Vagina (tissue), 2 donors: Measurements from ENCODE around the gene HYAL2.
A peak's percentile ranks its signal among the peaks of the same experiment; 100 is the strongest.

Experiments used
- POLR2A ChIP-seq, 2 donors: fragments of 450-650 bp; IDR thresholded peaks; one replicate each; pipeline ENCODE4 v1.6.1; 2017; ENCODE audit warnings: antibody characterized with exemption in 2 of 2, mild to moderate bottlenecking in 2 of 2, moderate library complexity in 2 of 2
- TF ChIP-seq, protein P1 (sequence below), 3 experiments: fragments of 450-650 bp in 2 of 3; fragments of 200-600 bp in 1 of 3; sonication (generic) in 1 of 3; IDR thresholded peaks; one replicate each; pipeline ENCODE4 v1.5.1; 2017 to 2019; ENCODE audit warnings: antibody characterized with exemption in 3 of 3, mild to moderate bottlenecking in 2 of 3, moderate library complexity in 2 of 3

GRCh38 chr3:50321336-50322114, 1.0 kb downstream of the HYAL2 start:
- TF ChIP-seq, protein P1, sequence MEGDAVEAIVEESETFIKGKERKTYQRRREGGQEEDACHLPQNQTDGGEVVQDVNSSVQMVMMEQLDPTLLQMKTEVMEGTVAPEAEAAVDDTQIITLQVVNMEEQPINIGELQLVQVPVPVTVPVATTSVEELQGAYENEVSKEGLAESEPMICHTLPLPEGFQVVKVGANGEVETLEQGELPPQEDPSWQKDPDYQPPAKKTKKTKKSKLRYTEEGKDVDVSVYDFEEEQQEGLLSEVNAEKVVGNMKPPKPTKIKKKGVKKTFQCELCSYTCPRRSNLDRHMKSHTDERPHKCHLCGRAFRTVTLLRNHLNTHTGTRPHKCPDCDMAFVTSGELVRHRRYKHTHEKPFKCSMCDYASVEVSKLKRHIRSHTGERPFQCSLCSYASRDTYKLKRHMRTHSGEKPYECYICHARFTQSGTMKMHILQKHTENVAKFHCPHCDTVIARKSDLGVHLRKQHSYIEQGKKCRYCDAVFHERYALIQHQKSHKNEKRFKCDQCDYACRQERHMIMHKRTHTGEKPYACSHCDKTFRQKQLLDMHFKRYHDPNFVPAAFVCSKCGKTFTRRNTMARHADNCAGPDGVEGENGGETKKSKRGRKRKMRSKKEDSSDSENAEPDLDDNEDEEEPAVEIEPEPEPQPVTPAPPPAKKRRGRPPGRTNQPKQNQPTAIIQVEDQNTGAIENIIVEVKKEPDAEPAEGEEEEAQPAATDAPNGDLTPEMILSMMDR (IDR thresholded peaks at IDR 0.05): peak in 1 of 3 experiments; percentile 39
- no peak for TF ChIP-seq POLR2A (IDR thresholded peaks at IDR 0.05)
